ENCODE measurements around the gene NOC2L.

Gene NOC2L

DNA sequence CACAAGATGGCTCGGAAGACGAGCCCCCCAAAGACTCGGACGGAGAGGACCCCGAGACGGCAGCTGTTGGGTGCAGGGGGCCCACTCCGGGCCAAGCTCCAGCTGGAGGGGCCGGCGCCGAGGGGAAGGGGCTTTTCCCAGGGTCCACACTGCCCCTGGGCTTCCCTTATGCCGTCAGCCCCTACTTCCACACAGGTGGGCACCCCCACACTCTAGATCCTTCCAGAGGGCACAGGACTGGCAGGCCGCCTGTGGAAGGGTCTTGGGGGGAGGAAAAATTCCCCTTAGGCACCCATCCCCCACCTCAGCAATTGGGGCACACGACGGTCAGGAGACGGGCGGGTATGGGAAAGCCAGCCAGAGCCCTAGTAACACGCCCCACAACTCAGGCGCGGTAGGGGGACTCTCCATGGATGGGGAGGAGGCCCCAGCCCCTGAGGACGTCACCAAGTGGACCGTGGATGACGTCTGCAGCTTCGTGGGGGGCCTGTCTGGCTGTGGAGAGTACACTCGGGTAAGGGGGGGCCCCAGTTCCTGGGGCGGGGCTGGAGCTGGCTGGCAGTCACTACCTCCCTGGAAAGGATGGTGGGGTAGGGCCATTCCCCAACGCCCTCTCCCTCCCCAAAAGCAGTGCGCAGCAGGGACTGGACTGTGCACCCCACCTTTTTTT lies 16.1 kb downstream of the NOC2L start:
- no peak for DNase-seq (ENCODE audit: low read depth)

DNA sequence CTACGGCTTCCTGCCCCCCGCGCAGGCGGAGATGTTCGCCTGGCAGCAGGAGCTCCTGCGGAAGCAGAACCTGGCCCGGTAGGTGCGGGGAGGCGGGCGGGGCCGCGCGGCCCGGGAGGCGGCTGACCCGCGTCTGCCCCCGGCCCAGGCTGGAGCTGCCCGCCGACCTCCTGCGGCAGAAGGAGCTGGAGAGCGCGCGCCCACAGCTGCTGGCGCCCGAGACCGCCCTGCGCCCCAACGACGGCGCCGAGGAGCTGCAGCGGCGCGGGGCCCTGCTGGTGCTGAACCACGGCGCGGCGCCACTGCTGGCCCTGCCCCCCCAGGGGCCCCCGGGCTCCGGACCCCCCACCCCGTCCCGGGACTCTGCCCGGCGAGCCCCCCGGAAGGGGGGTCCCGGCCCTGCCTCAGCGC lies 16.6 kb downstream of the NOC2L start:
- DNase-seq (ENCODE audit: low read depth), result no peak

DNA sequence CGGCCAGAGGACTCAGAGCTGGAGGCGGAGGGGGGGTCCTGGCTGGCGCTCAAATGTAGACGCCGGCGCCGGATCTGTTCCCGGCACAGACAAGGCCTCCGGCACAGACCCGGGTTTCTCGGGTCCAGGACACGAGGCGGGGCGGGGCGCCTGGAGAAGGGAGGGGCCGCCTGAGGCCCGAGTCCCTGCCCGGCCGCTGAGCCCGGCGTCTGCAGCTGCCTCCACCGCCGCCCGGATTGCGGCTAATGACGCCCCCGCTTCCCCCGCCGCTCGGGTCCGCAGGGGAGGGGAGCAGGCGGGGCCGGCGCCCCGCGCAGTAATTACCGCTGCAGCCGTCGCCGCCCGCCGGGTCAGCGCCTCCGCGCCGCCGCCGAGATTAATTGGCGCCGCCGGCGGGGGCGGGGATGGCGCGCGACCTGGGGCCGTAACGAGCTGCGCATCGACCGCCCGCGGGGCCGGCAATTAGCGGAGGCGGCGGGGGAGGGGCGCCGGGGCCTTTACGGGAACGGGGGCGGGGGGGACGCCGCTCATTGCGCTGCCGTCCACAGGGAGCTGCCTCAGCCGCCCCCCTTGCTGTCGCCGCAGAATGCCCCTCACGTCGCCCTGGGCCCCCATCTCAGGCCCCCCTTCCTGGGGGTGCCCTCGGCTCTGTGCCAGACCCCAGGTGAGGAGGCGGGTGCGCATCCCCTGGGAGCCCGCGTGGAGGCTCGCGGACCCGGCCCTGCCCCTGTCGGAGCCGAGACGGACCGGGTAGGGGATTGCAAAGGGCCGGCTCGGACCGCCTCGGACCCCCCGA lies 17.3 kb downstream of the NOC2L start:
- DNase-seq (ENCODE audit: low read depth), result no peak

DNA sequence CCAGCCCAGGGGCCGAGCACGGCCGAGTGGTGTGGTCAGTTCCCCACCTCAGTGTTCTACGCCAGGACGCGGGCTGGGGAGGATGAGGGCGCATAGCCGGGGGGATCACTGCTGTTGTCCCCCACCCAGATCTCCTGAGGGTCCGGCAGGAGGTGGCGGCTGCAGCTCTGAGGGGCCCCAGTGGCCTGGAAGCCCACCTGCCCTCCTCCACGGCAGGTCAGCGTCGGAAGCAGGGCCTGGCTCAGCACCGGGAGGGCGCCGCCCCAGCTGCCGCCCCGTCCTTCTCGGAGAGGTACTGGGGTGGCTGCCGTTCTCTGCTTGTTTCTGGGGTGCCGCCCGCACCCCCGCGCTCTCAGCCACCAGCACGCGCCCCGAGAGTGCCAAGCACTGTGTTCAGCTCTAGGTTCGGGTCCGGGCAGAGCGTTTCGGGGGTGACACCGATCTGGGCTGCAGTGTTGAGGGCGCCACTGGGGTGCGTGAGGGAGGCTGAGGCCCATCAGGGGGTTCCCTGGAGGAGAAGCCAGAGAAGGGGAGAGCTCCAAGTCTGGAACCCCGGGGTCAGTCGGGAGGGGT lies 18.0 kb downstream of the NOC2L start:
- DNase-seq (ENCODE audit: low read depth), result no peak

DNA sequence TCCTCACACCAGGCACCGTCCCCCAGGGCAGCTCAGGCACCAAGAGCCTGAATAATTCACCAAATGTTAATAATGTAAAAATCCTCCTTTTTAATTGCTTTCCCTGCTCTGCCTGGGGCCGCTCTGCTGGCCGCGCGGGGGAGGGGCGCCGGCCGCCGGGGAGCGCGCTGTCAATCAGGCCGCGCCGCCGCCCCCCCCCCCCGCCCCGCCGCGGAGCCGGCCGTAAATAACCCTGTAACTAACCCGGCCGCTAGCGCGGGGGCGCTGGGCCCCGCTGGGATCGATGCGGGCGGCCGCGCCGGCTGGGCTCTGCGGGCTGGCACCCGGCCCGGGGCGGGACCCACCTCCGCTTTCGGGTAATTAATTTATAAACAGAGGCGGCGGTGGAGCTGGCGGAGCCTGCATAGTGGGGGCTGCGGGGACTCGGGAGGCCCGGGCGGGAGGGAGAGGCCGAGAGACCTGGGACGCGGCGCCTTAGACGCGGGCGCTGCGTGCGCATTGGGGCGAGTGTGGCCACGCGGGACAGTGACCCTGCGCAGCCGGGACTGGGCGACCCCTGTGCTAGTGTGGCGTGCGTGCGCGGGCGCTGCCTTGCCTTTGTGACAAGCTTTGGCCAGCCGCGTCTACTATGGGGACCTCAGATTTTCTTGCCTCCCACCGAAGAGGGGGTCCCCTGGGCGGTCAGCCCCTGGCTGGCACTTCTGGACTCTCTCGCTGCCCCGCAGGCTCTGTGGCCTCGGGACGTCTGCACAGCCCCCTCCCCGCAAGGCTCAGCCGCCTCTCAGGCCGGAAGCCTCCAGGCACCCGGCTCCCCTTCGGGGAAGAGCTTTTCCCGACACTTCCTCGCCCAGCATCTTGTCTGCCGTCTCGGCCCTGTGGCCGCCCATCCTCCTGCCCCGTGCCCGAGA lies 18.7 kb downstream of the NOC2L start:
- no peak for DNase-seq (ENCODE audit: low read depth)

DNA sequence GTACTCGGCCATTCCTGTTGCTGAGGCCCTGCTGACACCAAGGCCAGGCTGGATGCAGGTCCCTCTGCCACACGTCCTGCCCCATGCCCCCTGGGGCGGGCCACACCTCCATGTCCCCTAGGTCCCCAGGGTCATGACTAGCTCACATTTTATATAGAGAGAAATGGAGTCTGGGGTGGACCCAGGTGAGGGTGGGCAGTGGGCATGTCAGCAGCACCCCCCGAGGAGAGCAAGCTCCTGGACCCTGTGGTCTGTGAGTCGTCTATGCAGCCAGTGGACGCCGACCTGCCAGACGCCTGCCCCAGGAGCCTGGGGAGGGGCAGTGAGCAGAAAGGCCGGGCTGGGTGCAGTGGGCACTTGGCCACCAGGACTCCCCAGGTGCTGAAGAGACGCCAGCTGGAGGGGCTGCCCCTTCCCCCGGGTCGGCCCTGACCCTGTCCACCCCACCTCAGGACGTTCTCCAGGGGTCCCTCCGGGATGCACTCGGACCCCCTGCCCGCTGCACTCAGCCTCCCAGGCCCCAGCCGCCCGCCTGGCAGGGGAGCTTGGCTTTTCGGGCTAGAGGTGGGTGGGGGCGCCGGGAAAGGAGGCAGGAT lies 19.4 kb downstream of the NOC2L start:
- no peak for DNase-seq (ENCODE audit: low read depth)

DNA sequence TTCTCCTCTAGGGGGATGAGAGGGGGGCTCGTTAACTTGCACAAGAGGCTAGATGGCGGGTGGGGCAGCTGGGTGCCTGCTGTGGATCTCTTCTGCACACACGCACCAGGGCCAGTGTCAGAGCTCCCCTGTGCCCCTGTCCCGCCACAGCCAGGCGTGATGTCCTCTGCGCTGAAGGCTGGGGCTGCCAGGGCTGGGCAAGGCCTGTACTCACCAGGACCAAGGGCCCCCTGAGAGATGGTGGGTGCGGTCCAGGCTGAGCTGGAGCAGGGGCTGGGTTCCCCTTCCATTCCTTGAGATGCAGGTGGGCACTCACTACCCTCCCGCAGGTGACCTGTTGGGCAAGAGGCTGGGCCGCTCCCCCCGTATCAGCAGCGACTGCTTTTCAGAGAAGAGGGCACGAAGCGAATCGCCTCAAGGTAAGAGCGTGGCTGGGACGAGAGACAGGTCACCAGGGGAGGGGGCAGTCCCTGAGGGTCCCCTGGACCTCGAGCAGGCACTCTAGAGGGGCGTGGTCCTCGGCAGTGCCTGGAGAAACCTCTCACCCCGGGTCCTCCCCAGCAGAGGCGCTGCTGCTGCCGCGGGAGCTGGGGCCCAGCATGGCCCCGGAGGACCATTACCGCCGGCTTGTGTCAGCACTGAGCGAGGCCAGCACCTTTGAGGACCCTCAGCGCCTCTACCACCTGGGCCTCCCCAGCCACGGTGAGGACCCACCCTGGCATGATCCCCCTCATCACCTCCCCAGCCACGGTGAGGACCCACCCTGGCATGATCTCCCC lies 20.2 kb downstream of the NOC2L start:
- no peak for DNase-seq (ENCODE audit: low read depth)

DNA sequence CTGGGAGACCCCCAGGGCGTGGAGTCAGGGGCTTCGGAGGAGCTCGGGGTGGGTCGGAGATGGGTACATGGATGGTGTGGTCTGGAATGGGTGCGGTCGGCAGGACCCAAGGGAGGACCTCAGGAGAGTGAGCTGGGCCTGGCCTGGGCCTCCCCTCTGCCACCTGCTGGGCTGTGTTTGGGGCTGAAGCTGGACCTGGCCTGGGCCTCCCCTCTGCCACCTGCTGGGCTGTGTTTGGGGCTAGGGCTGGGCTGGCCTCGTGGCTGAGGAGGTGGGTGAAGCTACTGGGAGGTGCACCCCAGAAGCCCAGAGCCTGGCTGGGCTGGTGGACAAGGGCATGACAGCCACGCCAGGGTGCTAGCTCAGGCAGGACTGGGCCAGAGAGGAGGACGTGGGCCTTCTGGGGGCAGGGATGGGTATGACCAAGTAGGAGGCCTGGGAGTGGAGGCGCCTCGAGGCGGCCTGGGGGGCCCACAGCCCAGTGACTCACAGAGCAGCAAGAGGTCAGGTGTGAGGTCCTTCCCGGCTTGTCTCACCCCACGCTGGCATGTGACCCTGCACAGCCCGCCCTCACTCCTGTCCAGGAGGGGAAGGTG lies 20.9 kb downstream of the NOC2L start:
- DNase-seq (ENCODE audit: low read depth), result no peak

DNA sequence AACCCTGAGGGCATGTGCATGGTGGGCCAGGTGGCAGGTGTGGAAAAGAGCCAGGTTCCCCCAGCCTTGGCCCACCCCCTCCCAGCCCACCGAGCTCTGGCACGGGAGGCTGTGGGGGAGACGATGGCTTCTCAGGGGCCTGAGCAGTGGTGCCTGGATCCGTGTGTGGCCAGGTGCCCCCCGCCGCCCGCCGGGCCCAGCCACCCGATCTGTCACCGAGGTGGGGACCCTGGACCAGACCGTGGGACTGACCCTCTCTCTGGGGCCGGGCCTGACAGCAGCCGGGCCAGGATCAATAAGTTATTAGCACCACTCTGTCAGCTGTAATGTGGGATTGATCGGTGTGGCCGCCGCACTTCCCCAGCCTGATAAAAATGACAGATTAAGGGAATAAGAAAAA lies 21.5 kb downstream of the NOC2L start:
- no peak for DNase-seq (ENCODE audit: low read depth)

DNA sequence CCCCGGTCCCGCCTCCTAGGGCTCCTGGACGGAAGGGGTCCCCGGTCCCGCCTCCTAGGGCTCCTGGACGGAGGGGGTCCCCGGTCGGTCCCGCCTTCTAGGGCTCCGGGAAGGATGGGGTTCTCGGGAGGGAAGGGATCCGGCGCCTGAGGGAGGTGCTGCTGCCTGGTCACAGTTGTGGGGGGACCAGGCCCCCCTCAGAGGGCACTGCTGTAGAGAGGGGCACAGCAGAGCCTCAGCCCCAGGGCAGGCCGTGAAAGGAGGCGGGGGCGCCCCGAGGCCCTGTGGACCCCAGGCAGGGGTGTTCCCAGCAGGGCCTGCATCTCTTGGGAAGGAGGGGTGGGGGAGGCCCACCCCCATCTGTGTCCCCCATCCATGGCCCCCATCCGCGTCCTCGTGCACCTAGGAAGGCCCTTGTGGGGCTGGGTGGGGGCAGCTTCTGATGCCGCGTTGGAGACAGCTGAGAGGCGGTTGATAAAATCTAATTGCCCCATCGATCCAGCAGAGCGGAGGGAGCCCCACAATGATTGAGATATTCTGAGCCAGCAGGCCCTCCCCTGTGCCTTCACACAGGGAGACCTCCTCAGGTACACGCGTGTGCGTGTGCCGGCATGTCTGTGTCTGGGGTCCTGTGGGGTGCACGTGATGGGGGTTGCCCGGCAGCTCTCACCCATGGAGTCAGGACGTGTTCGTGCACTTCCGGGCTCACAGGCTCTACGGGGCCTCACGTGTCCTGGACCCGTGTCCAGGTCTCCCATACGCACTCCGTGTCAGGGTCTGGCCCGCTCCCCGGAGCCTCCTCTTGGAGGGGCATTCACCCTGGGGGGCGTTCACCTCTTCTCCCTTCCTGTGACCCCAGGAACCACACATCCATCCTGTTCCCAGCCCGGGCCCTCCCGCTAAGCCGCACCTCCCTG lies 22.4 kb downstream of the NOC2L start:
- DNase-seq (ENCODE audit: low read depth), result no peak

DNA sequence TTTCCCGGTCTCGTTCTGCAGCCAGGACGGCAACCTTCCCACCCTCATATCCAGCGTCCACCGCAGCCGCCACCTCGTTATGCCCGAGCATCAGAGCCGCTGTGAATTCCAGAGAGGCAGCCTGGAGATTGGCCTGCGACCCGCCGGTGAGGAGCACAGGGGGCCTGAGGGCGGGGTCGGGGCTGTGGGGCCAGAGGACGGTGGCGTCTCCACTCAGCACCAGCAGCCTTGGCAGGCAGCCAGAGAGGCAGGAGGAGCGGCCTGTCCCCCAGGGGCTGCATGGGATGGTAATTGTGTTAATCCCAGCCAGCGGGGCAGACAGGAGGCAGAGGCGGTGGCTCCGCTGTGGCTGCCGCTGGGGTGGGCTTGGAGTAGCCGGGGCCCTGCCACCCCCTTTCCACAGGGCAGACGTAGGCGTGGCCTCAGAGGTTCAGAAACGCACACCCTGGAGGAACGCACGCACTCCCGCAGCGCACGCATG lies 23.3 kb downstream of the NOC2L start:
- DNase-seq (ENCODE audit: low read depth), result no peak

DNA sequence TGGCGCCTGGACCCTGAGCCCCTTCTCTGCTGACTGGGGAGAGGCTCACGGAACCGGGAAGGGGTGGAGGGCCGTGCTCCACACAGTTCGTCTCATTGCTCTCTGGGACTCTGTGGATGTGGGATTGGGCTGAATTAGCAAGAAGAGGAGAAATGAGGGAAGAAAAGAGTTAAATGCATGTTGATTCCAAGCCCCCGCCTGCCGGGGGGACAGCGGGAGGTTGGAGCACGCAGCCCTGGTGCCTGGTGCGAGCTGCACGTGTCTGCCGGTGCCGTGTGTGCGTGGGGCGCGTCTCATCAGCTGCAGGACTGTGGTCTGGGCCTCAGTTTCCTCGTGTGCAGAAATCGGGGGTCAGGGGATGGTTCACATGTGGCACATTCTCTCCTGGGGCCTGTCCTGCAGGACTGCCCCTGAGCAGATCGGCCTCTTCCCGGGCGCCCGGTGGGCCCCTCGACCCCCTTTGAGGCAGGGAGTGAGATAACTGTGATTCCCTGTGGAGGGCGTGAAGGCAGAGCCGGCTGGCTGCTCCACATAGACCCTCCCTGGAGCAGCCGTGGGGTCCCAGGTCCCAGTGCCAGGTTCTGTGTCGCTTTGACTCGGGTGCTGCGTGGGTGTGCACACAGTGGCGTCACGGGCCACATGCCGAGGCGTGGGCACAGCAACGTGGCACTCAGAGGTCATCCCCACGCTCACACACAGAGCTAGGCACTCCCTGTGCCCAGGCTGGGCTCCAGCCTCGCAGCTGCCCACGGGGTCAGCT lies 23.9 kb downstream of the NOC2L start:
- DNase-seq (ENCODE audit: low read depth), result no peak

DNA sequence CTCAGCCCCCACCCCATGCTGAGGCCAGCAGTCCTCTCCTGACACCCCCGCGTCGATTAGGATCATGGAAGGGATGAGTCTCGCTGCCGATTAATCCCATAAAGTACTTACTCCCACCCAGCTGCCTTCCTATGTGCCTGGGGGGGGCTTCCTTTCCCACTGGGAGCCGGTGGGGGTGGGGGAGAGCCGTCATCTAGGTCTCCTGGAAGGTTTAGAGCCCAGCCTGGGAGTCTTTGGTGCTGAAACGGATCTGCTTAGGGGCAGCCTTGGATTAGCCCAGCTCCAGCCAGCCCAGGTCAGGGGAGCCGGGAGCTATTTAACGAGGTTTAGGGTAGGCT lies 25.5 kb downstream of the NOC2L start:
- no peak for DNase-seq (ENCODE audit: low read depth)

DNA sequence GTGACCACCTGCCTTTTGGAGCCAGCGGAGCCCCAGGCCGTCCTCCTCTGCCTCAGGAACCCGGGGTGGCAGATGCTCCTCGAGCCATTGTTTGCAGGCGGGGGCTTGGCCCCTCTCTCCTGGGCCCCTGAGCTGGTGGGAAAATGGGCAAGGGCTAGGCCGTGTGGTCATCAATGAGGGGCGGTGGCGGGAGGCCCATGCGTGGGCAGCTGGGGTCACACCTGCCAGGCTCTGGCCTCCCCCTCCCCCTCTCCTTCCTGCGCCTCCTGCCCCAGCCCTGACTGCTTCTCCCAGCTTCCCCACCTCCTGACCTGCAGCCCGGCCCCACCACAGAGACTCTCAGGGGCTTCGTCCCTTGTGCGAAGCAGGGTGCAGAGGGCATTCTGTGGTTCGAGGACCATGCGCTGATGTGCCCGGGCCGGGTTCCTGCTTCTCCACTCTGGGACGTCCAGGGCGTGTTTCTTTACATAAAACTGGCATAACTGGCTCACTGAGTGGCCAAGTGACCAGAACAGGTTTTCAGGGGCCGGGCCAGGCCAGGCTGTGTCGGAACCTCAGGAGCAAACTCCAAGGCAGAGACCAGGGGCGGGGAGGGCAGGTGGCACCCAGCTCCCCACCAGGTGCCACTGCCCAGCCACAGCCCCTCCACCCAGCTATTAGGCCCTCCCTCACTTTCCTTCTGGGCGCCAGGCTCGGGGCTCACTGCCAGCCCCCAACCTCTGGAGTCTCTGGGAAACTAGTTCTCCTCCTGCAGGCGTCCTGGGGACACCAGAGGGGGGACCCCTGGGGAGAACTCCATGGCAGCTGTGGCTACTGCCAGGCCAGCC lies 26.1 kb downstream of the NOC2L start:
- no peak for DNase-seq (ENCODE audit: low read depth)

DNA sequence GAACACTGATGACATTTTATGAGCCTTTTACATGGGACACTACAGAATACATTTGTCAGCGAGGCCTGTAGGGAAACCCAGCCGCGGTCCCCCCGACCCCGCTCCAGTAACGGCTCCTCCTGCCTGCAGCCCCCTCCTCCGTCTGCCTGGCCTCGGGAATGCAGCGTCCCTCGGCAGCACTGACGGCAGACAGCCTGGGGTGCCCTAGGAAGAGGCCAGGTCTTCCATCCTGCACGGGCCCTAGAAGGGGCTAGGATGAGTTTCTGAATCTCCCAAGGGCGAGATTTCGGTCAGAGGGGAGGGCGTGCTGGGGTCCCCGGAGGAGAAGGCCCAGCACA lies 26.9 kb downstream of the NOC2L start:
- DNase-seq (ENCODE audit: low read depth), result no peak

DNA sequence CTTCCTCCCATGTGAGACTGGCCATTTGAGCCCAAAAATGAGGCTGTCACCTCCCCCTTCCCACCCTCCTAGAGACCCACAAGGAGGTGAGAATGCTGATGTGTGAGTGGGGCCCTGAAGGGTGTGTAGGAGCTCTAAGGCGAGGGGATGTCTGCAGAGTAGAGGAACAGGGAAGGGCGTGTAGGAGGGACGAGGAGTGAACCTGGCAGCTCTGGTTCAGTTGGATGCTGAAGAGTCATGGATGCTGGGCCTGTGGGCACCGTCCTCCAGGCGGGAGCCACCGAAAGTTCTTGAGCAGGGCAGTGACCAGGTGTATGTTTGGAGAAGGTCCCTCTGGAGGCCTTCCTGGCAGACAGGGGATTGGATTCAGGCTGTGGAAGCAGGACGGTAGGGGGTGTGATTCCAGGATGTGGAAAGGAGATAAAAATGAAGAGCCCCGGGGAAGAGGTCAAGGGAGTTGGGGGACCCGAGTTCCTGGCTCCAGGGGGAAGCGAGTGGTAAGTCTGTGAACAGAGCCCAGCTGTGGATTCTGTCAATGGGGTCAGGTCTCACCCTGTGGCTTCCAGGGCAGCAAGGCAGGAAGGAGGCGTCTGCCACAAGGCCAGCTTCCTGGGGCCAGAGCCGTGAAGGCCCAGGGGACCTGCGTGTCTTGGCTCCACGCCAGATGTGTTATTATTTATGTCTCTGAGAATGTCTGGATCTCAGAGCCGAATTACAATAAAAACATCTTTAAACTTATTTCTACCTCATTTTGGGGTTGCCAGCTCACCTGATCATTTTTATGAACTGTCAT lies 27.5 kb downstream of the NOC2L start:
- DNase-seq (ENCODE audit: low read depth), result no peak

DNA sequence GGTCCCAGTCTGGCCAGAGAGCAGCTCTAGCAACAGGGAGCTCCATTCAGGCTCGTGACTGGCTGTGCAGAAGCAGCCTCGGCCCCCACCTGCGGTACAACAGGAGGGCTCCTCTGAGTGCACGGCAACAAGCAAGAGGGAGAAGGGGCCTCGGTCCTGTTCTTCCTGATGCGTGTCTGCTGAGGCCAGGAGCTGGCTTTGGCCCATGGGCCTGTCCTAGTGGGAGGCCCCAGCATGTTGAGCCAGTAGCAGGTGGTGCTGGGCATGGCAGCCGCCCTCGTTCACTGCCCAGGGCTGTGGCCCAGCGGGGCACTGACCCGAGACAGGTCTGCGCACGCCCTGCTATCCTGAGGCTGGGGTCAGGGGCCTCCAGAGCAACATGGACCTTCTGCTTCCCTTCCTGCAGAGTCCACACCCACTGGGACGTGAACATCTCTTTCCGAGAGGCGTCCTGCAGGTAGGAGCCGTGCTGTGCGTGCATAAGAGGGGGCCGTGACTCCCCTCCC lies 28.4 kb downstream of the NOC2L start:
- no peak for DNase-seq (ENCODE audit: low read depth)

All from stimulated activated CD8-positive, alpha-beta memory T cell treated with anti-CD3 and anti-CD28 coated beads, Interleukin-15, amount 100 ng/mL, for 1 hour (primary cell).